HCT116 (cell line): ENCODE measurements around the gene METTL27. TPM values are rescaled to one million over a fixed set of nuclear protein-coding genes. Genes with fewer than 3 reads are reported as not detected.

Experiments
- ATAC-seq: fragments of 200-7000 bp; cut with Tn5 transposase; 2 replicates; pipeline ENCODE4 v1.9.1; 2020; ENCODE audit warnings: mild to moderate bottlenecking, moderate library complexity
- BruUV-seq: library from RNA; stranded (reverse); fragments of 400-500 nt; replicated peaks from 2 replicates; lab custom pipeline; 2021; lab: Mats Ljungman, UMichigan
- CTCF ChIA-PET: fragments of 300-600 bp; sonication (Branson Sonifier 250); formaldehyde crosslinking; loops from one replicate; lab custom pipeline; 2021; ENCODE audit warnings: antibody characterized with exemption; lab: Charles Lee
- POLR2A ChIA-PET: fragments of 300-600, 350-600 bp; sonication (Branson Sonifier 250); formaldehyde crosslinking; loops from one replicate; lab custom pipeline; 2021; ENCODE audit warnings: antibody characterized with exemption; lab: Charles Lee
- RAD21 ChIA-PET, 2 experiments: fragments of 300-600 bp; sonication (Branson Sonifier 250); formaldehyde crosslinking; loops; one replicate each; lab custom pipeline; 2023; ENCODE audit warnings: low total read pairs in 2 of 2; ENCODE audit not compliant: uncharacterized antibody in 2 of 2, unreplicated experiment in 2 of 2, low non-redundant PET in 1 of 2; lab: Charles Lee
- DNase-seq: peaks from one replicate; pipeline ENCODE4 v3.0.0-alpha.2; 2010; ENCODE audit warnings: low read depth, low spot score
- H2AFZ ChIP-seq: fragments of 200-600 bp; shearing (Covaris generic), sonication (generic); 2 replicates; pipeline ENCODE4 v1.6.1; 2017; ENCODE audit warnings: low read depth, mixed run types, mixed read lengths, antibody characterized with exemption, low read length; ENCODE audit not compliant: poor library complexity, severe bottlenecking
- H3K27ac ChIP-seq: 2 replicates; pipeline ENCODE4 v1.5.1; 2012; ENCODE audit warnings: low read depth, low read length
- H3K27me3 ChIP-seq: fragments of 200-600 bp; sonication (generic); 2 replicates; pipeline ENCODE4 v1.6.1; 2016; ENCODE audit warnings: mixed run types, low read length, mixed read lengths; ENCODE audit not compliant: insufficient read depth
- H3K36me3 ChIP-seq, 2 experiments: fragments of 200-500 bp in 1 of 2; fragments of 200-600 bp in 1 of 2; sonication (Bioruptor generic) in 1 of 2; sonication (generic) in 1 of 2; 2 replicates each; pipeline versions ENCODE4 v1.5.1 to v1.6.1; 2014 to 2016; ENCODE audit warnings: low read length in 2 of 2, inconsistent platforms in 1 of 2, mixed read lengths in 1 of 2, mixed run types in 1 of 2; ENCODE audit not compliant: insufficient read depth in 2 of 2, control insufficient read depth in 1 of 2
- H3K4me1 ChIP-seq, 2 experiments: fragments of 200-600 bp in 1 of 2; sonication (generic) in 1 of 2; 2 replicates each; pipeline versions ENCODE4 v1.5.1 to v1.6.1; 2012 to 2017; ENCODE audit warnings: low read length in 2 of 2, inconsistent platforms in 1 of 2, mild to moderate bottlenecking in 1 of 2, mixed read lengths in 1 of 2, mixed run types in 1 of 2, moderate library complexity in 1 of 2; ENCODE audit not compliant: insufficient read depth in 2 of 2, control insufficient read depth in 1 of 2
- H3K4me2 ChIP-seq: fragments of 200-600 bp; sonication (generic); 2 replicates; pipeline ENCODE4 v1.6.1; 2017; ENCODE audit warnings: mixed run types, low read length, mixed read lengths
- H3K4me3 ChIP-seq, 2 experiments: fragments of 200-600 bp in 1 of 2; sonication (generic) in 1 of 2; replicated peaks in 1 of 2; 2 replicates each; pipeline ENCODE4 v1.5.1; 2011 to 2016; ENCODE audit warnings: low read length in 2 of 2, control low read depth in 1 of 2, low read depth in 1 of 2, mild to moderate bottlenecking in 1 of 2, mixed read lengths in 1 of 2, mixed run types in 1 of 2
- H3K79me2 ChIP-seq: fragments of 200-600 bp; sonication (generic); 2 replicates; pipeline ENCODE4 v1.6.1; 2017; ENCODE audit warnings: mild to moderate bottlenecking, mixed run types, low read length, moderate library complexity, mixed read lengths; ENCODE audit not compliant: insufficient read depth
- H3K9ac ChIP-seq: fragments of 200-600 bp; sonication (generic); 2 replicates; pipeline ENCODE4 v1.6.1; 2016; ENCODE audit warnings: low read length, mixed read lengths
- H3K9me2 ChIP-seq: fragments of 200-600 bp; sonication (generic), shearing (Covaris generic); 2 replicates; pipeline ENCODE4 v1.6.1; 2017; ENCODE audit warnings: mixed run types, mild to moderate bottlenecking, moderate library complexity; ENCODE audit not compliant: insufficient read depth
- H3K9me3 ChIP-seq, 2 experiments: fragments of 200-500 bp in 1 of 2; fragments of 200-600 bp in 1 of 2; sonication (Bioruptor generic) in 1 of 2; sonication (generic) in 1 of 2; 2 replicates each; pipeline ENCODE4 v1.6.1; 2014 to 2017; ENCODE audit warnings: low read length in 2 of 2, mixed read lengths in 2 of 2, inconsistent platforms in 1 of 2, low read depth in 1 of 2, mild to moderate bottlenecking in 1 of 2, mixed run types in 1 of 2, moderate library complexity in 1 of 2; ENCODE audit not compliant: control insufficient read depth in 1 of 2, insufficient read depth in 1 of 2
- H4K20me1 ChIP-seq: fragments of 200-600 bp; sonication (generic), shearing (Covaris generic); 2 replicates; pipeline ENCODE4 v1.6.1; 2017; ENCODE audit warnings: mixed run types, mild to moderate bottlenecking, moderate library complexity; ENCODE audit not compliant: insufficient read depth
- CEBPB ChIP-seq: IDR thresholded peaks from 2 replicates; pipeline ENCODE4 v1.6.1; 2012; ENCODE audit warnings: low read depth
- EGR1 ChIP-seq: IDR thresholded peaks from 2 replicates; pipeline ENCODE4 v1.6.1; 2012; ENCODE audit warnings: low read depth
- ELF1 ChIP-seq: IDR thresholded peaks from 2 replicates; pipeline ENCODE4 v1.6.1; 2012; ENCODE audit warnings: low read depth, borderline replicate concordance
- EZH2phosphoT487 ChIP-seq: fragments of 200-600 bp; IDR thresholded peaks from 2 replicates; pipeline ENCODE4 v1.6.1; 2018; ENCODE audit warnings: antibody characterized with exemption, borderline replicate concordance
- JUND ChIP-seq: IDR thresholded peaks from 2 replicates; pipeline ENCODE4 v1.6.1; 2012
- POLR2AphosphoS5 ChIP-seq: IDR thresholded peaks from 2 replicates; pipeline ENCODE4 v1.6.1; 2011; ENCODE audit warnings: mild to moderate bottlenecking, low read depth, low read length, moderate library complexity
- RAD21 ChIP-seq: IDR thresholded peaks from 2 replicates; pipeline ENCODE4 v1.6.1; 2012; ENCODE audit warnings: low read depth, mild to moderate bottlenecking
- SIN3A ChIP-seq: IDR thresholded peaks from 2 replicates; pipeline ENCODE4 v1.6.1; 2012; ENCODE audit warnings: low read depth
- SP1 ChIP-seq: IDR thresholded peaks from 2 replicates; pipeline ENCODE4 v1.6.1; 2012; ENCODE audit warnings: low read depth
- TCF7L2 ChIP-seq: IDR thresholded peaks from 2 replicates; pipeline ENCODE4 v1.7.0; 2011; ENCODE audit warnings: borderline replicate concordance, inconsistent platforms; ENCODE audit not compliant: insufficient read depth, insufficient read length; ENCODE audit errors: extremely low read depth
- YY1 ChIP-seq: IDR thresholded peaks from 2 replicates; pipeline ENCODE4 v1.6.1; 2011; ENCODE audit warnings: low read length, low read depth, moderate library complexity, mild to moderate bottlenecking; ENCODE audit not compliant: insufficient replicate concordance; ENCODE audit errors: extremely low read depth
- intact Hi-C: fragments of 100-400 bp; cut with micrococcal nuclease; formaldehyde crosslinking; loops from 2 replicates; pipeline ENCODE4 v1.10.0; 2022
- total RNA-seq: library from RNA; stranded (reverse); gene quantifications from one replicate; pipeline ENCODE4 v1.2.1, GENCODE V29; 2021; ENCODE audit not compliant: unreplicated experiment

METTL27 gene
- total RNA-seq, 1 experiment from 2014 or later, result 30.4 TPM

GRCh38 chr7:73829505-73829904 is 12.8 kb downstream of the METTL27 start:
- no peak overlapping the region for H3K4me3 ChIP-seq
- no peaks in the 10 kb centered on the region for H3K9me2 ChIP-seq
- ChIA-PET POLR2A (interaction anchor here (0.9 to 5.4 kb wide), 8 partner anchors 11 to 89 kb away, joined by 3 to 43 read pairs (median 4); partner anchors contain the start of genes ABHD11, CLDN3 and METTL27), CTCF (interaction anchor here (0.6 to 1.2 kb wide), 3 partner anchors 19 to 690 kb away, joined by 3 to 4 read pairs (median 4); no protein-coding TSS in a partner anchor), RAD21 (interaction anchor here in 1 of 2 experiments (0.7 kb wide), 1 partner anchor 20 kb away, joined by 6 read pairs; no protein-coding TSS in a partner anchor)
- 0 out of 4 replicates have a peak, but pooled peaks cover 0 to 7% of the 10 kb centered on the region in 2 experiments for H3K36me3 ChIP-seq
- no peak for TF ChIP-seq RAD21
- 0 out of 2 replicates have a peak, but pooled peaks have one; percentile 35 for TF ChIP-seq POLR2AphosphoS5
- H3K4me1 ChIP-seq, result peaks cover 73 to 97% of the 10 kb centered on the region in 2 experiments
- H2AFZ ChIP-seq, result no peak overlapping the region
- ATAC-seq, result no peak
- intact Hi-C loops, result no loop called here
- H3K79me2 ChIP-seq, result peaks cover 23% of the 10 kb centered on the region
- BruUV-seq, result no TSS peak
- H3K9me3 ChIP-seq, result no peaks in the 10 kb centered on the region
- H3K27ac ChIP-seq, result peak overlapping the region; percentile 96
- DNase-seq, result no peak
- peak overlapping the region; percentile 99 for H3K9ac ChIP-seq
- H4K20me1 ChIP-seq, result no peaks in the 10 kb centered on the region
- peak overlapping the region; percentile 99 for H3K4me2 ChIP-seq
- no peaks in the 10 kb centered on the region for H3K27me3 ChIP-seq

DNA sequence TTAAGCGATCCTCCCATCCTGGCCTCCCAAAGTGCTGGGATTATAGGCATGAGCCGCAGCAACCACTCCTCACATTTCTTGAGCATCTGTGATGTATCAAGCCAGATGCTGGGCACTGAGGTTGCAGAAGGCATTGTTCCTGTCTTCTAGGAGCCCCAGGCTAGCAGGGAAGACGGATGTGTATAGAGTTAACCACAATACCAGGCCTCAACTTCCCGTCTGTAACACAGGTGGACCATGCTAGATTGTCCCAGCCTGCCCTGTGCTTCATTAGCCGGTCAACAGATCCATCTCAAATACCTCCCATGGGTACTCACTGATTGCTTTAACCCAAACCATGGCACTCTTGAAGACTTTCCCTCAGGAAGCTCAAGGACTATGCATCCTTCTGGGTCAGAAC is 13.3 kb downstream of the METTL27 start:
- RAD21 ChIA-PET, result interaction anchor here in 1 of 2 experiments (0.7 kb wide), 1 partner anchor 19 kb away, joined by 6 read pairs; no protein-coding TSS in a partner anchor
- peak overlapping the region; percentile 96 for H3K27ac ChIP-seq
- TF ChIP-seq EGR1 (no peak), EZH2phosphoT487 (no peak), POLR2AphosphoS5 (no peak), TCF7L2 (no peak), ELF1 (no peak), CEBPB (no peak), SIN3A (no peak), SP1 (no peak), JUND (no peak), YY1 (no peak)
- CTCF ChIA-PET, result interaction anchor here (0.6 to 1.2 kb wide), 2 partner anchors 94 to 691 kb away, joined by 3 to 4 read pairs; no protein-coding TSS in a partner anchor
- POLR2A ChIA-PET, result interaction anchor here (0.9 to 5.4 kb wide), 5 partner anchors 14 to 88 kb away, joined by 3 to 43 read pairs (median 4); partner anchors contain the start of genes ABHD11 and METTL27
- peaks cover 23% of the 10 kb centered on the region for H3K79me2 ChIP-seq
- H2AFZ ChIP-seq, result no peak overlapping the region
- no peaks in the 10 kb centered on the region for H3K9me3 ChIP-seq
- no peaks in the 10 kb centered on the region for H3K9me2 ChIP-seq
- intact Hi-C loops, result no loop called here
- H3K4me2 ChIP-seq, result peak overlapping the region; percentile 99
- no peaks in the 10 kb centered on the region for H4K20me1 ChIP-seq
- no peaks in the 10 kb centered on the region for H3K27me3 ChIP-seq
- H3K4me1 ChIP-seq, result peaks cover 73 to 97% of the 10 kb centered on the region in 2 experiments
- no peak overlapping the region for H3K4me3 ChIP-seq
- no peak for DNase-seq
- no TSS peak for BruUV-seq
- ATAC-seq, result no peak
- 0 out of 4 replicates have a peak, but pooled peaks cover 0 to 7% of the 10 kb centered on the region in 2 experiments for H3K36me3 ChIP-seq
- peak overlapping the region; percentile 99 for H3K9ac ChIP-seq
